NCI-H446 (cell line): ENCODE data around the gene GAL.
"Not testable (repeated sequence)": the region's sequence is repeated elsewhere in the genome, so short reads cannot be mapped to it uniquely, and the experiment has no call there.

Source experiments
- DNase-seq, 2 experiments: peaks; one replicate each; lab custom pipeline; 2025; lab: John Stamatoyannopoulos, UW

The GAL gene

GRCh38 chr11:68684385-68685356 lies at the start of gene GAL:
Gene GAL (plus strand): TSS chr11:68684544. CDS start chr11:68684924, 380 bp downstream.
- no peak for DNase-seq

- DNase-seq: not testable (repeated sequence)
Measured at GRCh38 chr11:68634606-68635005, 49.7 kb upstream of the GAL start.

GRCh38 chr11:68635172-68635571 lies 49.2 kb upstream of the GAL start:
- DNase-seq: not testable (repeated sequence)

GRCh38 chr11:68635883-68636282 lies 48.5 kb upstream of the GAL start:
- not testable (repeated sequence) for DNase-seq

GRCh38 chr11:68639322-68639721 lies 45.0 kb upstream of the GAL start:
- DNase-seq: not testable (repeated sequence)

- no peak for DNase-seq
Measured at GRCh38 chr11:68641880-68642279, 42.5 kb upstream of the GAL start.

- no peak for DNase-seq
Measured at GRCh38 chr11:68643585-68643984, 40.8 kb upstream of the GAL start.

- no peak for DNase-seq
Measured at GRCh38 chr11:68646832-68647231, 37.5 kb upstream of the GAL start.

GRCh38 chr11:68649851-68650555 lies 34.3 kb upstream of the GAL start:
- DNase-seq: no peak

GRCh38 chr11:68650801-68651200 lies 33.5 kb upstream of the GAL start:
- no peak for DNase-seq

- DNase-seq: no peak
Measured at GRCh38 chr11:68651208-68651984, 32.9 kb upstream of the GAL start.

GRCh38 chr11:68651985-68652682 lies 32.2 kb upstream of the GAL start:
- no peak for DNase-seq

GRCh38 chr11:68652683-68653156 lies 31.6 kb upstream of the GAL start:
- no peak for DNase-seq

GRCh38 chr11:68653486-68654430 lies 30.6 kb upstream of the GAL start:
- DNase-seq: no peak

- DNase-seq: no peak
Measured at GRCh38 chr11:68654978-68655377, 29.4 kb upstream of the GAL start.

GRCh38 chr11:68655406-68655805 lies 28.9 kb upstream of the GAL start:
- no peak for DNase-seq

- DNase-seq: no peak
Measured at GRCh38 chr11:68655806-68656205, 28.5 kb upstream of the GAL start.

GRCh38 chr11:68657021-68657780 lies 27.1 kb upstream of the GAL start:
- DNase-seq: no peak

- no peak for DNase-seq
Measured at GRCh38 chr11:68658097-68658496, 26.2 kb upstream of the GAL start.

- DNase-seq: no peak
Measured at GRCh38 chr11:68658661-68659060, 25.7 kb upstream of the GAL start.
